Subcutaneous abdominal adipose tissue (tissue), 5 donors: ENCODE data around the gene SPN.
A peak's percentile ranks its signal among the peaks of the same experiment; 100 is the strongest.
"Not testable (repeated sequence)": the region's sequence is repeated elsewhere in the genome, so short reads cannot be mapped to it uniquely, and the experiment has no call there.

Experiments used
- H3K27ac ChIP-seq: one replicate; pipeline ENCODE4 v1.7.0; 2013; ENCODE audit warnings: low read depth, mild to moderate bottlenecking, inconsistent platforms, low read length, moderate library complexity
- H3K27me3 ChIP-seq, 5 donors: one replicate each; pipeline ENCODE4 v1.7.0; 2013; ENCODE audit warnings: low read length in 5 of 5, inconsistent platforms in 1 of 5; ENCODE audit not compliant: control insufficient read depth in 5 of 5, insufficient read depth in 4 of 5
- H3K36me3 ChIP-seq, 5 donors: one replicate each; pipeline ENCODE4 v1.7.0; 2013; ENCODE audit warnings: low read length in 5 of 5; ENCODE audit not compliant: control insufficient read depth in 5 of 5, insufficient read depth in 5 of 5
- H3K4me1 ChIP-seq, 5 donors: one replicate each; pipeline ENCODE4 v1.7.0; 2013; ENCODE audit warnings: low read length in 5 of 5, mild to moderate bottlenecking in 3 of 5, moderate library complexity in 1 of 5; ENCODE audit not compliant: control insufficient read depth in 5 of 5, insufficient read depth in 5 of 5
- H3K4me3 ChIP-seq, 5 donors: one replicate each; pipeline ENCODE4 v1.7.0; 2013; ENCODE audit warnings: low read length in 5 of 5, low read depth in 1 of 5
- H3K9ac ChIP-seq, 5 donors: one replicate each; pipeline ENCODE4 v1.7.0; 2013; ENCODE audit warnings: low read length in 5 of 5, mild to moderate bottlenecking in 4 of 5, moderate library complexity in 3 of 5
- H3K9me3 ChIP-seq, 5 donors: one replicate each; pipeline ENCODE4 v1.7.0; 2013; ENCODE audit warnings: low read length in 5 of 5; ENCODE audit not compliant: control insufficient read depth in 5 of 5
- donor health status: healthy.
- donor health status: healthy.
- donor health status: healthy.
- donor health status: healthy.
- donor health status: healthy.

The SPN gene

DNA sequence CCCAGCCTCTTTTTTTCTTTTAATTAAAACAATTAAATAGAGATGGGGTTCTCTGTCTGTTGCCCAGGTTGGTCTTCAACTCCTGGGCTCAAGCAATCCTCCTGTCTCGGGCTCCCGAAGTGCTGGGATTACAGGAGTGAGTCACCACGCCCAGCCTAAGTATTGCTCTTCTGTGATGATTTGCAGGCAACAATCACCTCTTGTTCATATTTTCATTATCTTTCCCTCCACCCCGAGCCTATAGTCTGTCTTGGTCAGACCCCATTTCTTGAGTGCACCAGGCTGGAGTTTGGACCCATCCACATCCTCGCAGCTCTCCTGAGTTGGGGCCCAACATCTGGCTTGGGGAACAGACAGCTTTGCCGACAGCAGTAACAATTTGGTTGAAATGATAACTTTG lies 4.3 kb upstream of the SPN start:
- Histone ChIP-seq H3K4me1 (peaks cover 0 to 3% (median 0%) of the 10 kb centered on the region in 5 donors), H3K9ac (no peak overlapping the region), H3K27ac (no peak overlapping the region), H3K4me3 (no peak overlapping the region), H3K36me3 (no peaks in the 10 kb centered on the region), H3K9me3 (no peaks in the 10 kb centered on the region), H3K27me3 (peaks cover 0 to 2% (median 0%) of the 10 kb centered on the region in 5 donors)

DNA sequence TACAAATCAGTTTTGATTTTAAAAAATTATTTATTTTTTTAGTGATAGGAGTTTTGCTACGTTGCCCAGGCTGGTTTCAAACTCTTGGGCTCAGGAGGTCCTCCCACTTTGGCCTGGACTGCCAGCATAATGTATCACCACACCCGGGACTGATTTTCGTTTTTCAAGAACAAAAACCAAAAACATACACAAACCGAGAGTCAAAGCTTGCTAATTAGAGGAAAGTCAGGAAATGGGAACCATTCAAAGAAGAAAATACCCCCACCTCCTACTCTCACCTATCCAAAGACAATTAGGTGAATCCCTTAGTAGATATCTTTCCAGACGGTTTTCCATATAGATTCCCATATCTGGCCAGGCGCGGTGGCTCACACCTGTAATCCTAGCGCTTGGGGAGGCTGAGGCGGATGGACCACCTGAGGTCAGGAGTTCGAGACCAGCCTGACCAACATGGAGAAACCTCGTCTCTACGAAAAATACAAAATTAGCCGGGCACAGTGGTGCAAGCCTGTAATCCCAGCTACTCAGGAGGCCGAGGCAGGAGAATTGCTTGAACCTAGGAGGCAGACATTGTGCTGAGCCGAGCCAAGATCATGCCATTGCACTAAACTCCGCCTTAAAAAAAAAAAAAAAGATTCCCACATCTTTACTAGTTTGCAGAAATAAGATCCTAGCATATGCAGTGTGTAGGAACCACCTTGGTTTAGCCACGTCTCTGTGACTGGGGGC lies 883 bp upstream of the SPN start:
- Histone ChIP-seq H3K36me3 (no peaks in the 10 kb centered on the region), H3K9me3 (no peaks in the 10 kb centered on the region), H3K27ac (no peak overlapping the region), H3K27me3 (peaks cover 0 to 12% (median 5%) of the 10 kb centered on the region in 5 donors), H3K9ac (no peak overlapping the region), H3K4me1 (peaks cover 3 to 32% (median 15%) of the 10 kb centered on the region in 5 donors), H3K4me3 (no peak overlapping the region)

DNA sequence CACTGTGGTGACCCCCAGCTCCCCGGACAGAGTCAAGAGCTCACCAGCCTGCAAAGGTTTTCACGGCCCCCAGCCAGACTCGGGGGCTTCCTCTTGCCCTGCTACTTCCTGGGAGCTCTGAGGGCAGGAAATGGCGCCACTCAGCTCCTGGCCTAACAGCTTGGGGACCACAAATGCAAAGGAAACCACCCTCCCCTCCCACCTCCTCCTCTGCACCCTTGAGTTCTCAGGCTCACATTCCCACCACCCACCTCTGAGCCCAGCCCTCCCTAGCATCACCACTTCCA lies 375 bp upstream of the SPN start:
- Histone ChIP-seq H3K27ac (no peak overlapping the region), H3K4me3 (no peak overlapping the region), H3K4me1 (peaks cover 3 to 33% (median 15%) of the 10 kb centered on the region in 5 donors), H3K27me3 (peaks cover 0 to 12% (median 5%) of the 10 kb centered on the region in 5 donors), H3K36me3 (no peaks in the 10 kb centered on the region), H3K9me3 (no peaks in the 10 kb centered on the region), H3K9ac (no peak overlapping the region)

DNA sequence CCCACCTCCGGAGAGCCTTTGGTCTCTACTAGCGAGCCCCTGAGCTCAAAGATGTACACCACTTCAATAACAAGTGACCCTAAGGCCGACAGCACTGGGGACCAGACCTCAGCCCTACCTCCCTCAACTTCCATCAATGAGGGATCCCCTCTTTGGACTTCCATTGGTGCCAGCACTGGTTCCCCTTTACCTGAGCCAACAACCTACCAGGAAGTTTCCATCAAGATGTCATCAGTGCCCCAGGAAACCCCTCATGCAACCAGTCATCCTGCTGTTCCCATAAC lies 702 bp downstream of the SPN start:
- no peaks in the 10 kb centered on the region for H3K9me3 ChIP-seq
- peaks cover 0 to 12% (median 5%) of the 10 kb centered on the region in 5 donors for H3K27me3 ChIP-seq
- H3K4me1 ChIP-seq: peaks cover 3 to 33% (median 15%) of the 10 kb centered on the region in 5 donors
- no peak overlapping the region for H3K27ac ChIP-seq
- H3K9ac ChIP-seq: no peak overlapping the region
- H3K4me3 ChIP-seq: peak overlapping the region in 2 of 5 donors; percentile 34 to 40
- H3K36me3 ChIP-seq: no peaks in the 10 kb centered on the region

DNA sequence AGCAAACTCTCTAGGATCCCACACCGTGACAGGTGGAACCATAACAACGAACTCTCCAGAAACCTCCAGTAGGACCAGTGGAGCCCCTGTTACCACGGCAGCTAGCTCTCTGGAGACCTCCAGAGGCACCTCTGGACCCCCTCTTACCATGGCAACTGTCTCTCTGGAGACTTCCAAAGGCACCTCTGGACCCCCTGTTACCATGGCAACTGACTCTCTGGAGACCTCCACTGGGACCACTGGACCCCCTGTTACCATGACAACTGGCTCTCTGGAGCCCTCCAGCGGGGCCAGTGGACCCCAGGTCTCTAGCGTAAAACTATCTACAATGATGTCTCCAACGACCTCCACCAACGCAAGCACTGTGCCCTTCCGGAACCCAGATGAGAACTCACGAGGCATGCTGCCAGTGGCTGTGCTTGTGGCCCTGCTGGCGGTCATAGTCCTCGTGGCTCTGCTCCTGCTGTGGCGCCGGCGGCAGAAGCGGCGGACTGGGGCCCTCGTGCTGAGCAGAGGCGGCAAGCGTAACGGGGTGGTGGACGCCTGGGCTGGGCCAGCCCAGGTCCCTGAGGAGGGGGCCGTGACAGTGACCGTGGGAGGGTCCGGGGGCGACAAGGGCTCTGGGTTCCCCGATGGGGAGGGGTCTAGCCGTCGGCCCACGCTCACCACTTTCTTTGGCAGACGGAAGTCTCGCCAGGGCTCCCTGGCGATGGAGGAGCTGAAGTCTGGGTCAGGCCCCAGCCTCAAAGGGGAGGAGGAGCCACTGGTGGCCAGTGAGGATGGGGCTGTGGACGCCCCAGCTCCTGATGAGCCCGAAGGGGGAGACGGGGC lies 1.3 kb downstream of the SPN start:
- no peak overlapping the region for H3K9ac ChIP-seq
- no peaks in the 10 kb centered on the region for H3K36me3 ChIP-seq
- H3K9me3 ChIP-seq: no peaks in the 10 kb centered on the region
- H3K27ac ChIP-seq: no peak overlapping the region
- peak overlapping the region in 2 of 5 donors; percentile 34 to 40 for H3K4me3 ChIP-seq
- peaks cover 0 to 12% (median 5%) of the 10 kb centered on the region in 5 donors for H3K27me3 ChIP-seq
- H3K4me1 ChIP-seq: peaks cover 3 to 33% (median 15%) of the 10 kb centered on the region in 5 donors

DNA sequence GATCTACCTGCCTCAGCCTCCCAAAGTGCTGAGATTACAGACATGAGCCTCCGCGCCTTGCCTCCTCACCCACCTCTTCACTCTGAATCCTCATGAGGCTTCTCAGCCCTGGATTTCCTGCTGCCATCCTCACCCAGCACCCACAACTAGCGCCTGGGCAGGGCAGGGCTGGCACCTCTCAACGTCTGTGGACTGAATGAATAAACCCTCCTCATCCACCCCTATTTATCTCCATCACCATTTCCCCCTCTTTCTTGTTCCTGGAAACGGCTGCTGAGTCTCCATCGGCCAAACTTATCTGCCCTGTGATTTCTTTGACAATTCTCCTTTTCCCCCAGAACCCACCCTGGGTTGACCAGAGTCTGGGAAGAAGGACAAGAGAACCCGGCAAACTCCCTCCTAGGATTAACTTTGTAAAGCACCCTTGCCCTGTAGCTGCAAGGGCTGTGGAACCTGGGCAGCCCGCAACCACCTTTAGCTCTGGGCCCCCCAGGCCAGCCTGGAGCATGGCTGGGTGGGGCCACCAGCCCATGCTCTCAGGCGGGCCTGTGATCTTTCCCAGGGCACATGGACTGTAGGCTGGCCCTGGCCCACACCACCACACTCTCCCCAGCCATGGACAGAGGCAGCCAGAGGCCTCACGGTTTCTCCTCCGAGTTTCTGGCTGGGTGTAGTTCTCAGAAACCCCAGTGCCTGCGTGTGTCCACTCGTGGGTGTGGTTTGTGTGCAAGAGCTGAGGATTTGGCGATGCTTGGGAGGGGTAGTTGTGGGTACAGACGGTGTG lies 2.4 kb downstream of the SPN start:
- no peak overlapping the region for H3K9ac ChIP-seq
- no peaks in the 10 kb centered on the region for H3K36me3 ChIP-seq
- H3K4me3 ChIP-seq: no peak overlapping the region
- H3K27ac ChIP-seq: no peak overlapping the region
- H3K9me3 ChIP-seq: no peaks in the 10 kb centered on the region
- peaks cover 0 to 12% (median 5%) of the 10 kb centered on the region in 5 donors for H3K27me3 ChIP-seq
- H3K4me1 ChIP-seq: peaks cover 3 to 33% (median 15%) of the 10 kb centered on the region in 5 donors

DNA sequence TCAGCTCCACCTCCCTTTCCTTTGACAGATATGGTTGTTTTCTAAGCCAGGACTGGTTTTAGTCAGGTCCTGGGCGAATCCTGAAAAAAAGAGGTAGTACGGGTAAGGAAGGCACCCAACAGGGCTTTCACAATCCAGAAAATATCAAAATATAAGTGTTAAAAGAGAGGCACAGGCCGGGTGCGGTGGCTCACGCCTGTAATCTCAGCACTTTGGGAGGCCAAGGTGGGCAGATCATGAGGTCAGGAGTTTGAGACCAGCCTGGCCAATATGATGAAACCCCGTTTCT lies 4.2 kb downstream of the SPN start:
- Histone ChIP-seq H3K4me1 (peaks cover 3 to 33% (median 15%) of the 10 kb centered on the region in 5 donors), H3K27me3 (peaks cover 0 to 12% (median 5%) of the 10 kb centered on the region in 5 donors)
- not testable (repeated sequence) for H3K9ac ChIP-seq, H3K9me3 ChIP-seq, H3K27ac ChIP-seq, H3K4me3 ChIP-seq, H3K36me3 ChIP-seq

DNA sequence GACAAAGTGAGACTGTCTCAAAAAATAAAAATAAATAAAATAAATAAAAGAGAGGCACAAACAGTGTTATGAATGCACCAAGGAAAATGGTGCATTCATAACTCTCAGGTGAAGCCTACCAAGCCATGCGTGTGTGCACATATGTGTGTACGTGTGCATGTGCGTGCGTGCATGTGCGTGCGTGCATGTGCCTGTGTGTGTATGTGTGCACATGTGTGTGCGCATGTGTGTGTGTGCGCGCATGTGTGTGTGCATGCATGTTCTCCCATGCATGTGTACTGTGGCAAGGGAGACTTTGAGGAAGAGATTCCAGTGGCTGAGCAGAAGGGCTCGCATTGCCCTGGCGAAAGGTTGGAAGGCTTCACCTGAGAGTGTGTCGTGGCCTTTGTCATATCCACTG lies 4.7 kb downstream of the SPN start:
- H3K9ac ChIP-seq: no peak overlapping the region
- H3K27ac ChIP-seq: no peak overlapping the region
- H3K36me3 ChIP-seq: no peaks in the 10 kb centered on the region
- no peaks in the 10 kb centered on the region for H3K9me3 ChIP-seq
- H3K27me3 ChIP-seq: peaks cover 0 to 12% (median 5%) of the 10 kb centered on the region in 5 donors
- no peak overlapping the region for H3K4me3 ChIP-seq
- peaks cover 3 to 31% (median 15%) of the 10 kb centered on the region in 5 donors for H3K4me1 ChIP-seq

DNA sequence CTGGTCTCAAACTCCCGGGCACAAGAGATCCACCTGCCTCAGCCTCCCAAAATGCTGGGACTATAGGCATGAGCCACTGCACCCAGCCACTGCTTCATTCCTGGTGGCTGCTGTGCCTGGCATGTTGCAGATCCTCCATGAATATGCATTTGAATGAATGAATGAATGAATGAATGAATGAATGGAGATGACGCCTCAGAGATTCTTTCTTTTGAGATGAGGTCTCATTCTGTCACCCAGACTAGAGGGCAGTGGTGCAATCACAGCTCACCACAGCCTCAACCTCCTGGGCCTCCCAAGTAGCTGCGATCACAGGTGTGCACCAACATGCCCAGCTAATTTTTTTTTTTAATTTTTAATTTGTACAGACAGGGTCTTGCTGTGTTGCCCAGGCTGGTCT lies 5.2 kb downstream of the SPN start:
- Histone ChIP-seq H3K4me3 (no peak overlapping the region), H3K9me3 (no peaks in the 10 kb centered on the region), H3K4me1 (peaks cover 3 to 30% (median 15%) of the 10 kb centered on the region in 5 donors), H3K9ac (no peak overlapping the region), H3K27me3 (peaks cover 0 to 12% (median 5%) of the 10 kb centered on the region in 5 donors), H3K27ac (no peak overlapping the region), H3K36me3 (no peaks in the 10 kb centered on the region)

DNA sequence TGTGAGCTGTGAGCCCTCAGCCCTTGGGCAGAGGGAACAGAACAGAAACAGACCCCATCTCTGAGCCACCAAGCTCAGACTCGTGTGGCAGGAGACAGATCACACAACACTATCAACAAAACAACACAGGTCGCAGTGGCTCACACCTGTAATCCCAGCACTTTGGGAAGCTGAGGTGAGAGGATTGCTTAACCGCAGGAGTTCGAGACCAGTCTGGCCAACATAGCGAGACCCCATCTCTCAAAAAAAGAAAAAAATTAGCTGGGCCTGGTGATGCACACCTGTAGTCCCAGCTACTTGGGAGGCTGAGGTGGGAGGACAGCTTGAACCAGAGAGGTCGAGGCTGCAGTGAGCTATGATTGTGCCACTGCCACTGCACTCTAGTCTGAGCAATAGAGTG lies 10.5 kb downstream of the SPN start:
- Histone ChIP-seq H3K27ac (no peak overlapping the region), H3K36me3 (no peaks in the 10 kb centered on the region), H3K9me3 (no peaks in the 10 kb centered on the region), H3K4me3 (no peak overlapping the region), H3K27me3 (no peaks in the 10 kb centered on the region), H3K9ac (no peak overlapping the region), H3K4me1 (peaks cover 0 to 7% (median 6%) of the 10 kb centered on the region in 5 donors)
